NCI-H2107 (cell line): ENCODE measurements around the gene RAB17.
A peak's percentile ranks its signal among the peaks of the same experiment; 100 is the strongest.

Source experiments
- DNase-seq: peaks from one replicate; lab custom pipeline; 2025; lab: John Stamatoyannopoulos, UW

Gene RAB17

GRCh38 chr2:237536617-237537016 lies 53.9 kb downstream of the RAB17 start:
- no peak for DNase-seq

GRCh38 chr2:237536083-237536415 lies 54.5 kb downstream of the RAB17 start:
- no peak for DNase-seq

DNA sequence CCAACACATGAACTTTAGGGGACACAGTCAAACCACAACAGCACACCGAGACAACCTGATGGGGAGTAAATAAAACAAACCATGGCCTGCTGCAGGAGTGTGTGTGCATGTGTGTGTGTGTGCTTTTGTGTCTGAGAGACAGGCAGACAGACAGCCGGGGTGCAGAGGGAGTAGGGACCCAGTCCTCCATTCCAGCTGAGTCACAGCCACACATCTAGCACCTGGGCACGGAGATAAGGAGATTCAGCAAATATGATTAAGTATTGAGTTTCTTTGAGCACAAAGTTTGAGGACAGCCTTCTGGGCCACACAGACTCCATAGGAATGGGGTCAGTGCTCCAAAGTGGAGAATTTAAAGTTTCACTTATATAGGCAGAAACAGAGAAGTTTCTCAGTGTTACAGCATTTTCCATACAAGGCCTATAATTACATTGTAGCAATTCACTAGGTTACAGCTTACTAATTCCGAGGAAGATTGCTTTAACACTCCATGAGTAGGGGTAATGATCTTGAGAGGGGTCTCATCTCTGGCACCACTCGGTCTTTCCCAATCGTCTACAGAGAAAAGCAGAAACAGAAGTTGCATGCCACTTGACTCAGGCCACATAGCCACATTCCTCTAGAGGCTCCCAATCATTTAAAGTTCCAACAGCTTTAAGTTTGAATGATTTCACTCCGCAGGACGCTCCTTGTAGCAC lies 55.0 kb downstream of the RAB17 start:
- DNase-seq: no peak

DNA sequence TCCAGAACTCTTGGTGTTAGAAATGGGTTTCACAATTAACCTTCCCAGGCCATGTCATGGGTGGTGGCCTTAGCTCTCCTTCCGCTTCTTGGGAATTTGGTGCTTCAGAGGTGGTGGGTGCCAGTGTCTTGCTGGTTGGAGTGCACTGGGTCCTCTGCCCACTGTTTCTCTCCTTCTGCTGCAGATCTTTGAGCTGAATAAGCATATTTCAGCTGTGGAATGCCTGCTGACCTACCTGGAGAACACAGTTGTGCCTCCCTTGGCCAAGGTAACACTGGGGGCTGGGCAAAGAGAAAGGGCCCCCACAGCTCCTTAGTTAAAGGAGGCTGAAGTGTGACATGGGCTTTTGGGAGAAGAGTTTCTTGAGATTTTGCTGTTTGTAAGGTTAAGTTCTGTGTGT lies 56.2 kb downstream of the RAB17 start:
- no peak for DNase-seq

GRCh38 chr2:237533668-237534161 lies 56.8 kb downstream of the RAB17 start:
- DNase-seq: no peak

DNA sequence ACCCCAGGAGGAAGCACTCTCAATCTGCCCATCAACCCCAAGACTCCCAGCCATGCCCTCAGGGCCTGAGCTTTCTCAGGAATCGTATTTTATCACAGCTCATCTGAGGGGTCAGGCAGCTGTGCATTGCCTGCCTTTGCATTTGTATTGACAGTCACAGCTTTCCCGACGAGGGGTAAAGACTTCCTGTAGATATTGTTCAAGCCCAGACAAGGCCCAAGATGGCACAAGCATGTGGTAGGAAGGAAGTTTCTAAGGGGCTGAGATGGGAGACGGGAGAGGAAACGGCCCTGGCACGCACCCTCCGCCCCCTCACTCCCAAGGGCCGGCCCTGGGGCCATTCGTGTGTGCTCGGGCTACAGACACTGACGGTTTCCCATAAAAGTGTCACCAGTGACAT lies 58.4 kb downstream of the RAB17 start:
- no peak for DNase-seq

GRCh38 chr2:237530472-237531433 lies 59.8 kb downstream of the RAB17 start:
- peak; percentile 13 for DNase-seq

GRCh38 chr2:237529452-237530402 lies 60.8 kb downstream of the RAB17 start:
- DNase-seq: peak; percentile 10

DNA sequence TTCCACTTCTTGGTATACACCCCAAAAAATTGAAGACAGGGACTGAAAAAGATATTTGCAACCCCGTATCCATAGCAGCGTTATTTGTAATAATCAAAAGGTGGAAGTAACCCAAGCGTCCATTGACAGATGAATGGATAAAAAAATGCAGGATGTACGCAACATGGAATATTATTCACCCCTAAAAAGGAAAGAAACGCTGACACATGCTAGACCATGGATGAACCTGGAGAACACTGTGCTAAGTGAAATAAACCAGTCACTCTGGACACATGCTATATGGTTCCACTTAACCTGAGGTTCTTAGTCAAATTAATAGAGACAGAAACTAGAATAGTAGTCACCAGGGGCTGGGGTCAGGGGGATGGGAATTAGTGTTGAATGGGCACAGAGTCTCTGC lies 62.8 kb downstream of the RAB17 start:
- no peak for DNase-seq

- no peak for DNase-seq
Measured at GRCh38 chr2:237527233-237527632, 63.3 kb downstream of the RAB17 start.

- DNase-seq: no peak
Measured at GRCh38 chr2:237525559-237526157, 64.9 kb downstream of the RAB17 start.

GRCh38 chr2:237524631-237525030 lies 65.9 kb downstream of the RAB17 start:
- DNase-seq: no peak
